OCI-LY1 (cell line): ENCODE measurements around the gene SRRM2.

Source experiments
- H2AFZ ChIP-seq: fragments of 200-600 bp; sonication (generic), shearing (Covaris generic); 2 replicates; pipeline ENCODE4 v1.6.0; 2014; ENCODE audit warnings: antibody characterized with exemption, mild to moderate bottlenecking, low read length
- H3F3A ChIP-seq: fragments of 200-600 bp; sonication (generic), shearing (Covaris generic); 2 replicates; pipeline ENCODE4 v1.6.0; 2014; ENCODE audit warnings: mild to moderate bottlenecking, antibody characterized with exemption, low read length, moderate library complexity; ENCODE audit not compliant: insufficient read depth
- H3K27ac ChIP-seq: fragments of 200-600 bp; sonication (generic); 2 replicates; pipeline ENCODE4 v1.5.1; 2014; ENCODE audit warnings: low read length, mixed run types, mild to moderate bottlenecking, low read depth; ENCODE audit not compliant: poor library complexity, severe bottlenecking
- H3K27me3 ChIP-seq: fragments of 200-600 bp; sonication (generic); 2 replicates; pipeline ENCODE4 v1.6.0; 2014; ENCODE audit warnings: antibody characterized with exemption, mild to moderate bottlenecking, low read length, moderate library complexity; ENCODE audit not compliant: insufficient read depth
- H3K36me3 ChIP-seq: fragments of 200-600 bp; sonication (generic); 2 replicates; pipeline ENCODE4 v1.6.1; 2014; ENCODE audit warnings: mild to moderate bottlenecking, antibody characterized with exemption, low read length, moderate library complexity, mixed read lengths; ENCODE audit not compliant: insufficient read depth
- H3K4me1 ChIP-seq: fragments of 200-600 bp; sonication (generic); 2 replicates; pipeline ENCODE4 v1.5.1; 2014; ENCODE audit warnings: mild to moderate bottlenecking, low read length, moderate library complexity; ENCODE audit not compliant: insufficient read depth, severe bottlenecking
- H3K4me2 ChIP-seq: fragments of 200-600 bp; sonication (generic), shearing (Covaris generic); 2 replicates; pipeline ENCODE4 v1.6.1; 2014; ENCODE audit warnings: low read length
- H3K4me3 ChIP-seq: fragments of 200-600 bp; sonication (generic); 2 replicates; pipeline ENCODE4 v1.5.1; 2014; ENCODE audit warnings: low read length, low read depth, mild to moderate bottlenecking, mixed read lengths; ENCODE audit not compliant: poor library complexity, severe bottlenecking
- H3K79me2 ChIP-seq: fragments of 200-600 bp; shearing (Covaris generic); 2 replicates; pipeline ENCODE4 v1.6.1; 2016; ENCODE audit warnings: mixed run types, low read length, mixed read lengths; ENCODE audit not compliant: insufficient read depth
- H3K9ac ChIP-seq: fragments of 200-600 bp; sonication (generic), shearing (Covaris generic); 2 replicates; pipeline ENCODE4 v1.6.1; 2014; ENCODE audit warnings: mild to moderate bottlenecking, low read length, mixed read lengths
- H3K9me2 ChIP-seq: fragments of 200-600 bp; sonication (generic), shearing (Covaris generic); 2 replicates; pipeline ENCODE4 v1.6.1; 2014; ENCODE audit warnings: low read depth, mild to moderate bottlenecking, low read length, mixed read lengths
- H3K9me3 ChIP-seq: fragments of 200-600 bp; shearing (Covaris generic); 2 replicates; pipeline ENCODE4 v1.6.1; 2014; ENCODE audit warnings: low read length, mixed read lengths
- H4K20me1 ChIP-seq: fragments of 200-600 bp; sonication (generic), shearing (Covaris generic); 2 replicates; pipeline ENCODE4 v1.6.0; 2016; ENCODE audit warnings: mild to moderate bottlenecking, low read length; ENCODE audit not compliant: insufficient read depth
- CTCF ChIP-seq: fragments of 200-600 bp; sonication (generic), shearing (Covaris generic); IDR thresholded peaks from 2 replicates; pipeline ENCODE4 v1.5.1; 2017; ENCODE audit warnings: mild to moderate bottlenecking, antibody characterized with exemption, low read length, moderate library complexity, mixed read lengths
- EZH2 ChIP-seq: fragments of 200-600 bp; sonication (generic), shearing (Covaris generic); IDR thresholded peaks from 2 replicates; pipeline ENCODE4 v1.8.0; 2017; ENCODE audit warnings: borderline replicate concordance, mixed run types, mild to moderate bottlenecking, antibody characterized with exemption, low read length, moderate library complexity, mixed read lengths

SRRM2 gene

DNA sequence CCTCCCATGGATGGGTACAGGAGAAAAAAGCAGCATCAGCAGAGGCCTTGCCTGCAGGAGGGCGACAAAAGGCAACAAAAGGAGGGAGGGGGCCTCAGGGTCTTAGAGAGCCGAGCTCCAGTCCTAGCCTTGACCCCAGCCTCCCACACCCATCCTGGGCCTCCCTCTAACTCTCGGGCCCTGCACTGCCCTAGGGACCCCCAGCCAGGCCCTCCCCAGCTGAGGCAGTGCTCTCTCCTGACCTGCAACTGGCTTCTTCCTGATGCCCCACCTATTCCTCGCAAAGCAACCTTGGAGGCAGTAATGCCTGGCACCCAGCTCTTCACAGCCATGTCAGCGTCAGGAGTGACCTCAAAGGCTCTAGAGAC is 15.2 kb upstream of the SRRM2 start:
- Histone ChIP-seq H3K4me3 (no peak overlapping the region), H3K27me3 (peaks cover 4% of the 10 kb centered on the region; the same call in 1 of the 2 replicates), H3K9me2 (no peaks in the 10 kb centered on the region), H3K9ac (no peak overlapping the region), H3K79me2 (no peaks in the 10 kb centered on the region), H3F3A (no peaks in the 10 kb centered on the region), H3K4me2 (no peak overlapping the region), H3K4me1 (no peaks in the 10 kb centered on the region), H3K9me3 (no peaks in the 10 kb centered on the region), H3K36me3 (no peaks in the 10 kb centered on the region), H4K20me1 (no peaks in the 10 kb centered on the region), H3K27ac (no peak overlapping the region), H2AFZ (no peak overlapping the region)
- TF ChIP-seq EZH2 (no peak), CTCF (no peak)

DNA sequence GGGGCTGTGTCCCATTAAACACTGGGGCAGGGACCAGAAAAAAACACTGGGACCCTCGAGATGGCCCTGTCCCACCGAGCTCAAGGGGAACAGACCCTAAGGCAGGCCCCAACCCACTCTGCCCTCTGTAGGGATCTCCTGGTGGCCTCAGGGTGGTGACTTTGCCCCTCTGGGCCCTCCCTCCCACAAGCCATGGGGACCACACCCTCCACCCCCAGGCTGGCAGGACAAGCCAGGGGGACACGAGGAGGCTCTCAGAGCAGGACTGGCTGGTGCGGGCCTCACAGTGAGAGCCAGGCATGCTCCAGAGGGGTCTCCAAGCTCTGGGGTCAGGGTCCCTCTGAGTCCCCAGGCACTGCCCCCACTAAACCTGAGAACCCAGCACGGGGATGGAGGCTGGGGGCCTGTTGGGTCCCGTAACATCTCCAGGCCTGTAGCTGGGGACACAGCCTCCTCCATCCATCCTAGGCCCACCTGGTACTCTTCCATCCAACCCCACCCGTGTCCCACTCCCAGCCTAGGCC is 14.5 kb upstream of the SRRM2 start:
- Histone ChIP-seq H3K9me3 (no peaks in the 10 kb centered on the region), H3K4me1 (no peaks in the 10 kb centered on the region), H3K4me3 (no peak overlapping the region), H3K27me3 (peaks cover 4% of the 10 kb centered on the region; the same call in 1 of the 2 replicates), H2AFZ (no peak overlapping the region), H3K36me3 (no peaks in the 10 kb centered on the region), H3K4me2 (no peak overlapping the region), H3F3A (no peaks in the 10 kb centered on the region), H3K27ac (no peak overlapping the region), H4K20me1 (no peaks in the 10 kb centered on the region), H3K79me2 (no peaks in the 10 kb centered on the region), H3K9me2 (no peaks in the 10 kb centered on the region), H3K9ac (no peak overlapping the region)
- no peak for TF ChIP-seq CTCF
- TF ChIP-seq EZH2: no peak

DNA sequence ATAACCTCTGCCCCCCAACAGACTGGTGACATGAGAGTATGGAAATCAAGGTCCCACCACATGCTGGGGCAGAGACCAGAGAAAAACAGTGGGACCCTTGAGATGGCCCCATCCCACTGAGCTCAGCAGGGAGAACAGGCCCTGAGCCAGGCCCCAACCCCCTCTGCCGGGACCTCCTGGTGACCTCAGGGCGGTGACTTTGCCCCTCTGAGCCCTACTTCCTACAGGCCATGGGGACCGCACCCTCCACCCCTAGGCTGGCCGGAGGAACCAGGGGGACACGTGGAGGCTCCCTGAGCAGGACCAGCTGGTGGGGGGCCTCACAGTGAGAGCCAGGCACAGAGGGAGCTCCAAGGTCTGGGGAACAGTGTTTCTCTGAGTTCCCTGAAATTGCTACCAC is 13.8 kb upstream of the SRRM2 start:
- no peaks in the 10 kb centered on the region for H3F3A ChIP-seq
- H3K4me3 ChIP-seq: no peak overlapping the region
- no peaks in the 10 kb centered on the region for H3K9me2 ChIP-seq
- no peaks in the 10 kb centered on the region for H3K79me2 ChIP-seq
- no peak overlapping the region for H3K27ac ChIP-seq
- H4K20me1 ChIP-seq: no peaks in the 10 kb centered on the region
- H3K36me3 ChIP-seq: no peaks in the 10 kb centered on the region
- no peaks in the 10 kb centered on the region for H3K4me1 ChIP-seq
- H2AFZ ChIP-seq: no peak overlapping the region
- no peak overlapping the region for H3K4me2 ChIP-seq
- no peaks in the 10 kb centered on the region for H3K9me3 ChIP-seq
- H3K27me3 ChIP-seq: peaks cover 4% of the 10 kb centered on the region; the same call in 1 of the 2 replicates
- H3K9ac ChIP-seq: no peak overlapping the region
- TF ChIP-seq CTCF: no peak
- TF ChIP-seq EZH2: no peak
